Small intestine (tissue), 7 donors: ENCODE data around the gene SLC29A1. TPM values are rescaled to one million over a fixed set of nuclear protein-coding genes. Genes with fewer than 3 reads are reported as not detected.
A peak's percentile ranks its signal among the peaks of the same experiment; 100 is the strongest.
"Not testable (repeated sequence)": the region's sequence is repeated elsewhere in the genome, so short reads cannot be mapped to it uniquely, and the experiment has no call there.

Experiments
- DNase-seq, 2 donors: peaks; one replicate each; pipeline versions ENCODE4 v3.0.0 to v3.0.0-alpha.2; 2013
- FAIRE-seq: peaks from 2 replicates; lab custom pipeline; 2012; peaks lifted over from hg19 to GRCh38; lab: Jason Lieb, UNC
- H3K27ac ChIP-seq, 3 donors: one replicate each; pipeline ENCODE4 v1.5.1; 2013; ENCODE audit warnings: low read length in 2 of 3, mild to moderate bottlenecking in 2 of 3, control low read depth in 1 of 3, inconsistent platforms in 1 of 3, low read depth in 1 of 3, moderate library complexity in 1 of 3
- H3K27me3 ChIP-seq, 3 donors: one replicate each; pipeline ENCODE4 v1.6.1; 2013; ENCODE audit warnings: low read length in 3 of 3, inconsistent platforms in 1 of 3; ENCODE audit not compliant: control insufficient read depth in 3 of 3, insufficient read depth in 3 of 3
- H3K36me3 ChIP-seq, 3 donors: one replicate each; pipeline ENCODE4 v1.6.1; 2013; ENCODE audit warnings: low read length in 3 of 3, inconsistent platforms in 1 of 3, low read depth in 1 of 3, mild to moderate bottlenecking in 1 of 3, moderate library complexity in 1 of 3; ENCODE audit not compliant: control insufficient read depth in 3 of 3, insufficient read depth in 2 of 3
- H3K4me1 ChIP-seq, 3 donors: one replicate each; pipeline ENCODE4 v1.6.1; 2013; ENCODE audit warnings: low read length in 2 of 3, inconsistent platforms in 1 of 3, low read depth in 1 of 3, mild to moderate bottlenecking in 1 of 3, moderate library complexity in 1 of 3; ENCODE audit not compliant: control insufficient read depth in 3 of 3, insufficient read depth in 2 of 3
- H3K4me3 ChIP-seq, 3 donors: one replicate each; pipeline ENCODE4 v1.5.1; 2013; ENCODE audit warnings: low read length in 3 of 3, control low read depth in 1 of 3, inconsistent platforms in 1 of 3, low read depth in 1 of 3, mild to moderate bottlenecking in 1 of 3, moderate library complexity in 1 of 3
- H3K9me3 ChIP-seq, 2 donors: one replicate each; pipeline ENCODE4 v1.6.1; 2013; ENCODE audit warnings: low read depth in 1 of 2, low read length in 1 of 2; ENCODE audit not compliant: control insufficient read depth in 2 of 2, insufficient read depth in 1 of 2
- WGBS, 3 donors: extraction: QIAGEN DNeasy Blood & Tissue Kit; methylation state at CpG; one replicate each; pipeline ENCODE4 v1.1.7; 2013; 5-methylcytosine and 5-hydroxymethylcytosine counted together
- polyA plus RNA-seq, 4 donors: library from polyadenylated mRNA; stranded (reverse) in 3 of 4; unstranded in 1 of 4; fragments of 200-250 nt in 3 of 4; fragments of 120-200 nt in 1 of 4; gene quantifications; one replicate each; pipeline versions ENCODE4 v1.2.1 to v1.2.3, GENCODE V29; 2013
- donor health status: healthy with polysubstance abuse.
- donor health status: control.
- donor health status: control.
- donor health status: Bipolar disorder and iron deficiency.
- donor health status: healthy.

Gene SLC29A1
- polyA plus RNA-seq, 4 donors = 2.4 to 38.0 (median 13.6) TPM

DNA sequence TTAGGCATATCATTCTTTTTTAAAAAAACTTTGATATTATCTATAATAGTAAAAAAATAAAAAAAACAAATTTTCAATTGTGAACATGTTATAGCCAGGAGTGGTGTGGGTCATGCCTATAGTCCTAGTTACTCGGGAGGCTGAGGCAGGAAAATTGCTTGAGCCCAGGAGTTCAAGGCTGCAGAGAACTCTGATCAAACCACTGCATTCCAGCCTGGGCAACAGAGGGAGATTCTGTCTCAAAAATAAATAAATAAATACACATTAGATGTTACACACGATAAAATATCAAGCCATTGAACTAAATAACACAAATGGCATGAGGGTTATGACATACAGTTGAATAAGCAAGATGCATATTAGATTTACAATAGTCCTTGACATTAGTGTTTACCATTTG is 34.6 kb upstream of the SLC29A1 start:
- H3K4me1 ChIP-seq = peaks cover 0 to 3% (median 0%) of the 10 kb centered on the region in 3 donors
- no peaks in the 10 kb centered on the region for H3K36me3 ChIP-seq
- 65 to 71% (median 65%) methylated on average over 2 of the region's 2 CpGs for WGBS, 3 donors
- no peaks in the 10 kb centered on the region for H3K27me3 ChIP-seq
- DNase-seq (no peak), FAIRE-seq (no peak)
- H3K27ac ChIP-seq = no peak overlapping the region
- no peaks in the 10 kb centered on the region for H3K9me3 ChIP-seq
- H3K4me3 ChIP-seq = no peak overlapping the region

- peaks cover 0 to 3% (median 0%) of the 10 kb centered on the region in 3 donors for H3K4me1 ChIP-seq
- DNase-seq (no peak), FAIRE-seq (no peak)
- no peak overlapping the region for H3K27ac ChIP-seq
- whole genome bisulfite sequencing, 3 donors = 69 to 72% (median 69%) methylated on average over 2 of the region's 2 CpGs
- no peaks in the 10 kb centered on the region for H3K9me3 ChIP-seq
- no peak overlapping the region for H3K4me3 ChIP-seq
- H3K27me3 ChIP-seq = no peaks in the 10 kb centered on the region
- no peaks in the 10 kb centered on the region for H3K36me3 ChIP-seq
Observed at GRCh38 chr6:44189257-44189656, 34.1 kb upstream of the SLC29A1 start.

GRCh38 chr6:44190715-44191114 is 32.7 kb upstream of the SLC29A1 start:
- Histone ChIP-seq H3K36me3 (no peaks in the 10 kb centered on the region), H3K4me3 (no peak overlapping the region)
- WGBS, 3 donors = 12 to 25% (median 18%) methylated on average over 2 of the region's 2 CpGs

GRCh38 chr6:44192428-44193041 is 30.9 kb upstream of the SLC29A1 start:
- DNase-seq (peak; percentile 35 to 55), FAIRE-seq (no peak)
- Histone ChIP-seq H3K4me3 (no peak overlapping the region), H3K36me3 (no peaks in the 10 kb centered on the region), H3K9me3 (no peaks in the 10 kb centered on the region), H3K4me1 (no peaks in the 10 kb centered on the region), H3K27ac (peak overlapping the region in 1 of 3 donors; percentile 51), H3K27me3 (no peaks in the 10 kb centered on the region)
- 55 to 62% (median 57%) methylated on average over 10 of the region's 10 CpGs for WGBS, 3 donors

More at GRCh38 chr6:44190715-44191114, 32.7 kb upstream of the SLC29A1 start:
- Histone ChIP-seq H3K9me3 (no peaks in the 10 kb centered on the region), H3K27ac (no peak overlapping the region), H3K27me3 (no peaks in the 10 kb centered on the region), H3K4me1 (no peaks in the 10 kb centered on the region)
- FAIRE-seq = no peak
- DNase-seq = no peak

DNA sequence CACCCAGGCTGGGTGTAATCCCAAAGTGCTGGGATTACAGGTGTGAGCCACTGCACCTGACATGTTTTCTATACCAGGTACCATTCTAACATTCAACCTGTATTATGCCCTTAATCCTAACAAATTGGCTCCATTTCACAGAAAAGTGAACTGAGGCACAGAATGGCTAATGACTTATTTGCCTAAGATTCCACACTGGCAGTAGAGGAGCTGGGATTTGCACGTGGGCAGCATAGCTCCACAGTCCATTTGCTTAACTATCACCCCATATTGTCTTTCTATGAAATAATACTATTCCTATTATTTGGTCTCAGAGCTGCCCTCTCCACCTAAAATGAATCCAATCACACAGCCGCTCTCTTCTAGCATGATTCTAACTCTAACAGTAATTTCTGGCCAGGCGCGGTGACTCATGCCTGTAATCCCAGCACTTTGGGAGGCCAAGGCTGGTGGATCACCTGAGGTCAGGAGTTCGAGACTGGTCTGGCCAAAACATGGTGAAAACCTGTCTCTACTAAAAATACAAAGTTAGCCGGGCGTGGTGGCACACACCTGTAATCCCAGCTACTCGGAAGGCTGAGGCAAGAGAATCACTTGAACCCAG is 30.0 kb upstream of the SLC29A1 start:
- H3K9me3 ChIP-seq = no peaks in the 10 kb centered on the region
- no peaks in the 10 kb centered on the region for H3K27me3 ChIP-seq
- no peak for FAIRE-seq
- no peaks in the 10 kb centered on the region for H3K4me1 ChIP-seq
- no peak for DNase-seq
- H3K27ac ChIP-seq = no peak overlapping the region
- no peak overlapping the region for H3K4me3 ChIP-seq
- 85 to 91% (median 89%) methylated on average over 8 of the region's 8 CpGs for WGBS, 3 donors
- no peaks in the 10 kb centered on the region for H3K36me3 ChIP-seq

DNA sequence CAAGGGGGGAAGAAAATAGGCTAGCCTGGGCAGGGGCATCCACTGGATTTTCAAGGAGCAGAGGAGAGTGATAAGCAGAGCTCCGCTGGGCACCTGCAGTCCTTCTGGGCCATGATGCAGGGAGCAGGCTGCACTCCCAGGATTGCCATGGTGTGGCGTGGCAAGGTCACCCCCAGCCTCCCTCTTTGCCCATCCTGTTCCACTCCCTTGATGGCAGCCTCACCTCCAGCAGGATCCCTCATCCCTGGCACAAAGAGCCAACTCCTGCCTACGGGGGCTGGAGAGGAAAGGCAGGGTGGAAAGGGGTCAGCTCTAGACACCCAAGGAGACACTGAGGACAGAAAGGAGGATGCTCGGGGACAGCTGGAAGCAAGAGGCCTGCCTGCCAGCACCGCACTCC is 29.1 kb upstream of the SLC29A1 start:
- WGBS, 3 donors = 83 to 89% (median 86%) methylated on average over 5 of the region's 5 CpGs
- FAIRE-seq = no peak

GRCh38 chr6:44196351-44196750 is 27.0 kb upstream of the SLC29A1 start:
- DNase-seq, H3K9me3 ChIP-seq, H3K4me3 ChIP-seq, FAIRE-seq, H3K27ac ChIP-seq, H3K4me1 ChIP-seq, H3K36me3 ChIP-seq, H3K27me3 ChIP-seq: not testable (repeated sequence)
- 68 to 84% (median 79%) methylated on average over 11 of the region's 11 CpGs for WGBS, 3 donors

More for the DNA sequence above, 29.1 kb upstream of the SLC29A1 start:
- no peak for DNase-seq
- H3K27ac ChIP-seq = no peak overlapping the region
- no peak overlapping the region for H3K4me3 ChIP-seq
- no peaks in the 10 kb centered on the region for H3K36me3 ChIP-seq
- no peaks in the 10 kb centered on the region for H3K4me1 ChIP-seq
- no peaks in the 10 kb centered on the region for H3K27me3 ChIP-seq
- no peaks in the 10 kb centered on the region for H3K9me3 ChIP-seq

DNA sequence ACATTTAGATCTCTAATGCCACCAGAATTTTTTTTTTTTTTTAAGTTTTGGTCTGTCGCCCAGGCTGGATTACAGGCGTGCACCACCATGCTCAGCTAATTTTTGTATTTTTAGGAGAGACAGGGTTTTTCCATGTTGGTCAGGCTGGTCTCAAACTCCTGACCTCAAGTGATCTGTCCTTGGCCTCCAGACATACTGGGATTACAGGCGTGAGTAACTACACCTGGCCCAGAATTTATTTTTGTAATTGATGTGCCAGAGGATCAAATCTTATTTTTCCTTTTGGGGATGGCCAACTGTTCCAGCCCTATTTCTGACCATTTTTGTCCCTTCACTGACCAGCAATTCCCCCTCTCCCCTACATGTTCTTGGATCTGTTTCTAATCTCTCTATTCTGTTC is 24.7 kb upstream of the SLC29A1 start:
- 82 to 89% (median 85%) methylated on average over 3 of the region's 3 CpGs for WGBS, 3 donors
- no peaks in the 10 kb centered on the region for H3K9me3 ChIP-seq
- H3K27ac ChIP-seq = no peak overlapping the region
- no peaks in the 10 kb centered on the region for H3K36me3 ChIP-seq
- no peak for DNase-seq
- H3K4me3 ChIP-seq = no peak overlapping the region
- no peak for FAIRE-seq
- no peaks in the 10 kb centered on the region for H3K27me3 ChIP-seq
- H3K4me1 ChIP-seq = peaks cover 0 to 20% (median 0%) of the 10 kb centered on the region in 3 donors
